Stimulated activated naive CD4-positive, alpha-beta T cell treated with Interleukin-2 at 50 U/mL for 16 hours (primary cell): ENCODE measurements around the gene YWHAB.

Experiments used
- DNase-seq: peaks from one replicate; lab custom pipeline; 2025; lab: John Stamatoyannopoulos, UW

YWHAB gene

GRCh38 chr20:44914924-44915323 is 29.4 kb downstream of the YWHAB start:
- no peak for DNase-seq

GRCh38 chr20:44916586-44916985 is 31.1 kb downstream of the YWHAB start:
- DNase-seq = no peak

DNA sequence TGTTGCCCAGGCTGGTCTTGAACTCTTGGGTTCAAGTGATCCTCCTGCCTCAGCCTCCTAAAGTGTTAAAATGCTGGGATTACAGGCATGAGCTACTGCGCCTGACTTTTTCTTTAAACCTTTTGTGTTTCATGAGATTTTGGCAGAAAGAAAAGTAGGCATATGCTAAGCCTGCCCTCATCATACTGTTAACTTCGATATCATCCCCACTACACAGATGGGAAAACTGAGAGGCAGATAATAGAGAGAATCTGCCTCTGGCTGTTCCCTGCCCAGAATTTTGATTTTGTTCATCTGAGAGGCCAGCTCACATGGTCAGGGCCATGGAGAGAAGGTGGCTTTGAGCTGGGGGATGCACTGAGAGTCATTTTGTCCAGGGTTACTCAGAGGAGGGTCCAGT is 31.9 kb downstream of the YWHAB start:
- DNase-seq = no peak

- DNase-seq = no peak
Observed at GRCh38 chr20:44918342-44918741, 32.8 kb downstream of the YWHAB start.

DNA sequence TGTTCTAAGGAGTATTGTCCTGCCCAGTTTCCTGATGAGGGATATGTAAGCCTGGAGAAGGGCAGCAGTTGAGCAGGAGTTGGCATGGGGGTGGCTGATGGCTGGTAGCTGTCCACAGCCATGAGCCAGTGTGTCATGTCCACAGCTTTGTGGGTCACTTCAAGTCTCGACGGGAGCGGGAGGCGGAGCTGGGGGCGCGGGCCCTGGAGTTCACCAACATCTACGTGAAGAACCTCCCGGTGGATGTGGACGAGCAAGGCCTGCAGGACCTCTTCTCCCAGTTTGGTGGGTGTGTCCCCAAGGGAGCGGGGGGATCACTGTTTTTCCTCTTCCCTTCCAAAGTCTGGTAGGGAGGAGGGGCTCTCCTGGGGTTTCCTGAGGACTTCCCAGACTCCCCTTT is 33.3 kb downstream of the YWHAB start:
- DNase-seq = no peak

DNA sequence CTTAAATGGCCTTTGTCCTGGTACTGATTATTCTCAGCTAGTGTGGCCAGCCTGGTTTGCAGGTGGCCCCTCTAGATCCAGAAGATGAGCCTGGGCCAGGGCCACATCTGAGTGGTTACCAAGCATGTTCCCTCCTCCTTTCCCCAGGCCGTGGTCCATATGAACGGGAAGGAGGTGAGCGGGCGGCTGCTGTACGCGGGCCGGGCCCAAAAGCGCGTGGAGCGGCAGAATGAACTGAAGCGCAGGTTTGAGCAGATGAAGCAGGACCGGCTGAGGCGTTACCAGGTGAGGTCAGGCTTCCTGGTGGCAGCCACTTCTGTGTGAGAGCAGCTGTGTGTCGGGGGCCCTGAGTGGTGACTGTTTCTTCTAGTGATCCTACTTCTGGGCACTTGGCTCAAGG is 35.9 kb downstream of the YWHAB start:
- no peak for DNase-seq

DNA sequence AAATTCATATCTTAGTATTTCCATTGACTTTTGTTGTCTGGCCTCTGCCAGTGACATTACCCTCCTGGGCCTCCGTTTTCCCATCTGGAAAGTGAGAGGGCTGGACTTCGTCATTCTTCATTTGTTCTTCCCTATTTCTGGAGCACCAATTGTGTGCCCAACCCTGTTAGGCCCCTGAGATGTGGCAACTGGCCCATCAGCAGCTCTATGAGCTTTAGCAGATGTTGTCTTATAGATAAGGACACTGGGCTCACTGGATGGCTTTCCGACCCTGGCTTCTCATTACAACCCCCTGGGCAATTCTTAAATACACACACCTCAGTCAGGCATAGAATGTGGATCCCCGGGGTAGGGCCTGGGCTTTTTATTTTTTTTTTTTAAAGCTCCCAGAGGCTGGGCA is 39.0 kb downstream of the YWHAB start:
- no peak for DNase-seq

- no peak for DNase-seq
Observed at GRCh38 chr20:44928595-44928994, 43.1 kb downstream of the YWHAB start.

DNA sequence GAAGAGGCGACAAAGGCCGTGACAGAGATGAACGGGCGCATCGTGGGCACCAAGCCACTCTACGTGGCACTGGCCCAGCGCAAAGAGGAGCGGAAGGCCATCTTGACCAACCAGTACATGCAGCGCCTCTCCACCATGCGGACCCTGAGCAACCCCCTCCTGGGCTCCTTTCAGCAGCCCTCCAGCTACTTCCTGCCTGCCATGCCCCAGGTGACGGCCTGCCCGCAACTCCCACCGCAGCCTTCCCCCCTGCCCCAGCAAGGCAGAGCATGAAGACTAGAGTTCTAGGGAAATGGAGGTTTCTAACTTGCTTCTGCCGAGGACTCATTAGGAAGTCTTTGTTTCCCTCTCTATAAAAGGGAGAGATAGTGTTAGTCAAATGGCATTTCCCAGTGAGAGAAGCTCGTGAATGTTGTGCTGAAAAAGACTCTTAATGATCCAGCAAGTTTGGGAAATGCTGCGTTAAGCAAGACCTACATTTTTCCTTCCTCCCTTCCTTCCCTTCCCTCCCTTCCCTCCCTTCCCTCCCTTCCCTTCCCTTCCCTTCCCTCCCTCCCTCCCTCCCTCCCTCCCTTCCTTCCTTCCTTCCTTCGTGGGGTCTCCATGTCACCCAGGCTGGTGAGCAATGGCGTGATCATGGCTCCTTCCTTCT is 45.1 kb downstream of the YWHAB start:
- no peak for DNase-seq

GRCh38 chr20:44931911-44932310 is 46.4 kb downstream of the YWHAB start:
- no peak for DNase-seq

GRCh38 chr20:44932916-44933315 is 47.4 kb downstream of the YWHAB start:
- no peak for DNase-seq

DNA sequence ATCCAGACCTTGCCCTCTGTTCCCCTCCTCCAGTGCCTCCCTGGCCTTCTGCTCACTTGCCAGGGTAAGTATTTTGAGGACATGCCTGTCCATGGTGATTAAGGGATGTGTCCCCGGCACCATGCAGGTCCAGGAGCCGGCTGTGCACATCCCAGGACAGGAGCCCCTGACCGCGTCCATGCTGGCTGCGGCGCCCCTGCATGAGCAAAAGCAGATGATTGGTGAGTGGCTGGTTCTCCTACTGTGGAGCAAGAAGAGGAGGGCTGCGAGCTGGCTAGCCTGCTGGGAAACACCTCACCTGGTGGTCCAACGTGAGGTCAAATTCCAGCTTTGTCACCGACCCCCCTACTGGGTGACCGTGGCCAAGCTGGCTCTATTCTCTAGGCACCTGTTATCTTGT is 51.0 kb downstream of the YWHAB start:
- no peak for DNase-seq

GRCh38 chr20:44938637-44939036 is 53.1 kb downstream of the YWHAB start:
- DNase-seq = no peak

- DNase-seq = no peak
Observed at GRCh38 chr20:44941120-44941691, 55.7 kb downstream of the YWHAB start.

GRCh38 chr20:44942264-44942973 is 56.9 kb downstream of the YWHAB start:
- no peak for DNase-seq

DNA sequence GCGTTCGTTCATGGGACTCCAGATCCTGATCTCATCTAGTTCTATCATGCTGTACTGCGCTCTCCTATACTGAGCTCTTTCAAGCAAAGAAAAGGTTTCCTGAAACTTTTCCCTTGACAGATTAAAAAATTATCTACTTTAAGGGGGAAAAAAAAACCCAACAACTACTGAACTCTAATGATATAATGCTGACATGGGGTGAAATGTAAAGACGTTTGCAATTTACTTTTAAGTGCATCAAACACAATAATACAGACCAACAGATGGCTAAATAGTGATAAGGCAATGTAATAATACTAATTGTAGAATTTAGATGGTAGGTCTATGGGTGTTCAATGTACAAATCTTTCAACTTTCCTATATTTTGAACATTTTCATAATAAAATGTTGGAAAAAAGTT is 58.3 kb downstream of the YWHAB start:
- no peak for DNase-seq

- no peak for DNase-seq
Observed at GRCh38 chr20:44945261-44945660, 59.8 kb downstream of the YWHAB start.

DNA sequence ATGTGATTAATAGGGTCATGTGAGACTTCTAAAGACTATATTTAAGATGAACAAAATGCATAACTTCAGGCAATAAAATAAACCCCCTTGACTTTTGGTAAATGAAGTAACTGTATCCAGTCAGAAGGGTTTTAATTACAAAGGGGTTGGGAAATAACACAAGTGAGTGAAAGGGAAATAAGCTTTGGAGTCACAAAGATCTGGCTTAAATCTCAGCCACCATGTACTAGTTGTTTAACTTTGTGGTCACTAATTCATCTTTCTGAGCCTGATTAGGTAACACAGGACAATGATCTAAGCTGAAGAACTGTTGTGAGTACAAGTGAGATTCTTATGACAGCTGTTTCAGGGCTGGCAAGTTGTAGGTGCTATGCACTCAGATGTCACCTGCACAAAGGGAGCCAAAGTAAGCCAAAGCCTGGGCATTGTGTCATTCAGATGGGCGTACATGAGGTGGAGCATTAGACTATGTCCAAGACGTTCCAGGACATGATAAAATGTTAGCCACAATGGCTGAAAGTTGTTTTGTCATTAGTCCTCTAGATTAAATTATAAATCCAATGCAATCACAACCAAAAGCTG is 60.9 kb downstream of the YWHAB start:
- no peak for DNase-seq

DNA sequence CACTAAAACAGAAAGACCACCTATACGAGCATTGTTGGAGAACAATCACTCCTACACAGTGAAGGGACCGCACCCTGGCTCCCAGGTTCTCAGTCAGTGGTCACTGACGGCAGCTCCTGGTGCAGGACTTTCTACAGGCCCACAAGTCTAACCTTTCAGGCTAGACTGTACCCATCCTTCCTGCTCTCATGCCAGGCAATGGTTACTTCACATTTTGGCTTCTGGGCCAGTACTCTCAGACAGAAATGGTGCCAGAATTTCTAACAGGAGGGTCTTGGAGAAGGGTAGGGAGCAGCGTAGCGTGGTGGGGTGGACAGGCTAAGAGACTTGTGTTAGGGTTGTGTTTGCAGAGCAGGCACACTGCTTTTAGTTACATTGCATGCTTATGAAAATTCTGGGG is 62.6 kb downstream of the YWHAB start:
- DNase-seq = no peak

DNA sequence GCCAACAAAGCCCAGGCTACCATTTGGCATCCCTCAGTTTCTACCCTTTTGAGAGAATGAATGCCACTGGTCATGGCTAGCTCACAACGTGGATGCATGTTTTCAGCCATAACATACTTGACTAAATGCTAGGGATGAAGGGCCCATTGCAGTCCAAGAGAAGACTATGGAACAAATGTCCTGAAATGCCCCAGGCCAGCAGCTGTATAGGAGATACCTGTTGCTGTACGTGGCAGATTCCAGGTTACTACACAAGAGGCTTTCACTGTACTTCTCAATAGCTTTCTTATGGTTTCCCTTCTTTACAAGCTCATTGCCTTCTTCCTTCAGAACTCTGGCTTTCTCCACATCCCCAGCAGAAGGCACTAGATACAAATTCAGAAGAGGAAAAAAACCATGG is 63.0 kb downstream of the YWHAB start:
- no peak for DNase-seq

- DNase-seq = no peak
Observed at GRCh38 chr20:44950368-44950767, 64.9 kb downstream of the YWHAB start.

DNA sequence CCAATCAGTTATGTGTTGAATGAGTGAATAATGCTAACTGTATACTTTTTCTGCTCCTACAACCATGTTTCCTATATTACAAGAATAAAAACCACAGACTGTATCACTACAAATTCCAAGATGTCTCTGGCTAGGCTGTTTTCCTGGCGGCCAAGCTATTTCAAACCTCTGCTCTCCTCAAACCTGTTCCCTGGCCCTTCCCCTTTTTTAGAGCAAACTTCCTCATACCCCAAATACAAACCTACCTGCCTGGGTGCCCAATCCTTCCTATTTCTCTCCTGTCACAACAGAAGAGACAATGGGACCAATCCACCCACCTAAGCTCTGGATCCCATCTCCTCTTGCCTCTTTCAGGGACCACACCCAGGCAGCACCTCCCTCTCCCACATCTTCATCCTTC is 67.2 kb downstream of the YWHAB start:
- DNase-seq = no peak

DNA sequence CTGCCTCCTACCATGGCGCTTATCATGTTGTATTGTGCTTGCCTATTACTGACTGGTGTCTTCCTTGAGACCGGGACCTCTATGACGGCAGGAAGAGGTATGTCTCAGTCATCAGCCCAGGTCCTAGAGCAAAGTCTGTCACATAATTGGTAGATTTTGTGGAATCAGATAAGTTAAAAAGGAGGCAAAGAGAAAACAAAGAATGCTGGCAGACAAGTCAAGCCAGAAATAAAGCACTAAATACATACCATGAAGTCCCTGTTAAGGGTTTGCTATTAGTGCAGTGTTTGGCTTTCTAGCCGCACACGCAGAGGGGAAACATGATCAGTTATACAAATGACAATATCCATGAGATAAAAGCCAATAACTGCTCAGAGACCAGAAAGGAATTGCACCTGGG is 68.7 kb downstream of the YWHAB start:
- DNase-seq = no peak
